ENCODE results near the gene MED8. TPM values are rescaled to one million over a fixed set of nuclear protein-coding genes. Genes with fewer than 3 reads are reported as not detected.

MED8 gene
- total and polyA plus RNA-seq, 2 donors (not counting 1 experiment from before 2014, with no cell fraction given), result 49.7 to 69.2 TPM

GRCh38 chr1:43425045-43425444 lies 35.4 kb upstream of the MED8 start:
- Histone ChIP-seq H3K79me2 (ENCODE audit: control insufficient read depth, insufficient read depth, low read length) (no peaks in the 10 kb centered on the region), H3K4me1 (ENCODE audit: control insufficient read depth, extremely low read depth, insufficient read depth, low read length) (no peaks in the 10 kb centered on the region), H3K27me3 (ENCODE audit: control insufficient read depth, insufficient read depth, low read length) (no peaks in the 10 kb centered on the region), H3K4me3 (replicated peaks in 1 of 4; ENCODE audit: control extremely low read depth in 1 of 4, insufficient read depth in 1 of 4, low read depth in 3 of 4, low read length in 4 of 4) (no peak overlapping the region), H3K9me3 (ENCODE audit: control insufficient read depth, insufficient read depth, low read depth, low read length) (no peaks in the 10 kb centered on the region), H2AFZ (ENCODE audit: low read length) (no peak overlapping the region), H3K9ac (ENCODE audit: insufficient read depth, low read length) (no peak overlapping the region), H3K27ac (ENCODE audit: insufficient read depth, low read length) (no peak overlapping the region), H4K20me1 (ENCODE audit: control insufficient read depth, extremely low read depth, insufficient read depth, low read length) (no peaks in the 10 kb centered on the region), H3K36me3 (ENCODE audit: control insufficient read depth, insufficient read depth, low read length) (peaks cover 56% of the 10 kb centered on the region), H3K4me2 (ENCODE audit: extremely low read depth, insufficient read depth, low read length) (no peak overlapping the region)
- no peak for DNase-seq (ENCODE audit: low read depth in 2 of 2)
- TF ChIP-seq CTCF (conservative IDR thresholded peaks at IDR 0.05 in 1 of 2, IDR thresholded peaks at IDR 0.05 in 1 of 2; ENCODE audit: low read depth in 1 of 2, low read length in 2 of 2) (no peak), EZH2 (IDR thresholded peaks at IDR 0.05; ENCODE audit: low read length, missing control alignments) (no peak)

GRCh38 chr1:43423672-43424550 lies 34.3 kb upstream of the MED8 start:
- Histone ChIP-seq H3K27me3 (ENCODE audit: control insufficient read depth, insufficient read depth, low read length) (no peaks in the 10 kb centered on the region), H4K20me1 (ENCODE audit: control insufficient read depth, extremely low read depth, insufficient read depth, low read length) (no peaks in the 10 kb centered on the region), H2AFZ (ENCODE audit: low read length) (no peak overlapping the region), H3K4me2 (ENCODE audit: extremely low read depth, insufficient read depth, low read length) (no peak overlapping the region), H3K79me2 (ENCODE audit: control insufficient read depth, insufficient read depth, low read length) (no peaks in the 10 kb centered on the region), H3K9me3 (ENCODE audit: control insufficient read depth, insufficient read depth, low read depth, low read length) (no peaks in the 10 kb centered on the region), H3K9ac (ENCODE audit: insufficient read depth, low read length) (no peak overlapping the region), H3K4me1 (ENCODE audit: control insufficient read depth, extremely low read depth, insufficient read depth, low read length) (no peaks in the 10 kb centered on the region), H3K27ac (ENCODE audit: insufficient read depth, low read length) (no peak overlapping the region), H3K36me3 (ENCODE audit: control insufficient read depth, insufficient read depth, low read length) (peaks cover 59% of the 10 kb centered on the region), H3K4me3 (replicated peaks in 1 of 4; ENCODE audit: control extremely low read depth in 1 of 4, insufficient read depth in 1 of 4, low read depth in 3 of 4, low read length in 4 of 4) (no peak overlapping the region)
- no peak for DNase-seq (ENCODE audit: low read depth in 2 of 2)
- TF ChIP-seq CTCF (conservative IDR thresholded peaks at IDR 0.05 in 1 of 2, IDR thresholded peaks at IDR 0.05 in 1 of 2; ENCODE audit: low read depth in 1 of 2, low read length in 2 of 2), result no peak
- TF ChIP-seq EZH2 (IDR thresholded peaks at IDR 0.05; ENCODE audit: low read length, missing control alignments), result no peak

GRCh38 chr1:43422995-43423671 lies 33.5 kb upstream of the MED8 start:
- Histone ChIP-seq H3K36me3 (ENCODE audit: control insufficient read depth, insufficient read depth, low read length) (peaks cover 56% of the 10 kb centered on the region), H2AFZ (ENCODE audit: low read length) (no peak overlapping the region), H3K9ac (ENCODE audit: insufficient read depth, low read length) (no peak overlapping the region), H4K20me1 (ENCODE audit: control insufficient read depth, extremely low read depth, insufficient read depth, low read length) (no peaks in the 10 kb centered on the region), H3K4me2 (ENCODE audit: extremely low read depth, insufficient read depth, low read length) (no peak overlapping the region), H3K27me3 (ENCODE audit: control insufficient read depth, insufficient read depth, low read length) (no peaks in the 10 kb centered on the region), H3K4me3 (replicated peaks in 1 of 4; ENCODE audit: control extremely low read depth in 1 of 4, insufficient read depth in 1 of 4, low read depth in 3 of 4, low read length in 4 of 4) (no peak overlapping the region), H3K27ac (ENCODE audit: insufficient read depth, low read length) (no peak overlapping the region), H3K9me3 (ENCODE audit: control insufficient read depth, insufficient read depth, low read depth, low read length) (no peaks in the 10 kb centered on the region), H3K4me1 (ENCODE audit: control insufficient read depth, extremely low read depth, insufficient read depth, low read length) (no peaks in the 10 kb centered on the region), H3K79me2 (ENCODE audit: control insufficient read depth, insufficient read depth, low read length) (no peaks in the 10 kb centered on the region)
- DNase-seq (ENCODE audit: low read depth in 2 of 2), result no peak
- no peak for TF ChIP-seq CTCF (conservative IDR thresholded peaks at IDR 0.05 in 1 of 2, IDR thresholded peaks at IDR 0.05 in 1 of 2; ENCODE audit: low read depth in 1 of 2, low read length in 2 of 2)
- no peak for TF ChIP-seq EZH2 (IDR thresholded peaks at IDR 0.05; ENCODE audit: low read length, missing control alignments)
